Gastrocnemius medialis (tissue), 4 donors: ENCODE measurements around the gene IL5. TPM values are rescaled to one million over a fixed set of nuclear protein-coding genes. Genes with fewer than 3 reads are reported as not detected.

Experiments
- ATAC-seq, 2 donors: fragments of 150-250 bp; one replicate each; pipeline ENCODE4 v1.9.1; 2016
- DNase-seq, 2 donors: peaks; one replicate each; pipeline ENCODE4 v3.0.0-alpha.2; 2019
- H3K27ac ChIP-seq, 4 donors: fragments of 200-600 bp; sonication (generic); 1 replicate in 1 of 4; 2 replicates in 3 of 4; pipeline ENCODE4 v1.5.1; 2016 to 2018; ENCODE audit warnings: mild to moderate bottlenecking in 2 of 4, moderate library complexity in 1 of 4
- H3K27me3 ChIP-seq, 3 donors: fragments of 200-600 bp; sonication (generic) in 2 of 3; 1 replicate in 1 of 3; 2 replicates in 2 of 3; pipeline versions ENCODE4 v1.5.1 to v1.6.0; 2016 to 2019; ENCODE audit warnings: mild to moderate bottlenecking in 1 of 3, moderate library complexity in 1 of 3
- H3K36me3 ChIP-seq, 2 donors: fragments of 200-600 bp; sonication (generic) in 1 of 2; one replicate each; pipeline ENCODE4 v1.5.1; 2017 to 2018
- H3K4me1 ChIP-seq, 2 donors: fragments of 200-600 bp; sonication (generic) in 1 of 2; one replicate each; pipeline ENCODE4 v1.5.1; 2016 to 2017; ENCODE audit warnings: mild to moderate bottlenecking in 2 of 2
- H3K4me3 ChIP-seq, 4 donors: fragments of 200-600 bp; sonication (generic) in 3 of 4; 1 replicate in 1 of 4; 2 replicates in 3 of 4; pipeline ENCODE4 v1.5.1; 2016 to 2019; ENCODE audit warnings: mild to moderate bottlenecking in 2 of 4
- H3K9me3 ChIP-seq, 3 donors: fragments of 200-600 bp; sonication (generic) in 2 of 3; 1 replicate in 1 of 3; 2 replicates in 2 of 3; pipeline ENCODE4 v1.5.1; 2016 to 2019
- CTCF ChIP-seq, 5 experiments: fragments of 450-650 bp in 3 of 5; fragments of 200-600 bp in 2 of 5; sonication (generic) in 2 of 5; IDR thresholded peaks in 4 of 5; conservative IDR thresholded peaks in 1 of 5; 1 replicate in 4 of 5; 2 replicates in 1 of 5; pipeline ENCODE4 v1.5.1; 2016 to 2019; ENCODE audit warnings: antibody characterized with exemption in 5 of 5, mild to moderate bottlenecking in 3 of 5, moderate library complexity in 3 of 5
- POLR2A ChIP-seq, 2 donors: fragments of 450-650 bp; IDR thresholded peaks; one replicate each; pipeline ENCODE4 v1.6.1; 2017; ENCODE audit warnings: antibody characterized with exemption in 2 of 2, mild to moderate bottlenecking in 2 of 2, moderate library complexity in 2 of 2
- in situ Hi-C, 4 donors: fragments of 200-750 bp; cut with MboI; loops; one replicate each; pipeline versions ENCODE4 v1.15.0 to v1.8.0; 2017; ENCODE audit warnings: low sequenced_read_pairs in 4 of 4
- intact Hi-C: fragments of 100-400 bp; cut with DNase I; formaldehyde crosslinking; loops from one replicate; pipeline ENCODE4 v1.15.1; 2023; ENCODE audit warnings: low total_unique reads
- total RNA-seq, 4 donors: library from RNA; depleted of rRNA; stranded (reverse); fragments of >200 nt; gene quantifications; one replicate each; pipeline versions ENCODE4 v1.1.0 to v1.2.3, GENCODE V29; 2016

The IL5 gene
- total RNA-seq, 4 donors from 2014 or later = not detected

DNA sequence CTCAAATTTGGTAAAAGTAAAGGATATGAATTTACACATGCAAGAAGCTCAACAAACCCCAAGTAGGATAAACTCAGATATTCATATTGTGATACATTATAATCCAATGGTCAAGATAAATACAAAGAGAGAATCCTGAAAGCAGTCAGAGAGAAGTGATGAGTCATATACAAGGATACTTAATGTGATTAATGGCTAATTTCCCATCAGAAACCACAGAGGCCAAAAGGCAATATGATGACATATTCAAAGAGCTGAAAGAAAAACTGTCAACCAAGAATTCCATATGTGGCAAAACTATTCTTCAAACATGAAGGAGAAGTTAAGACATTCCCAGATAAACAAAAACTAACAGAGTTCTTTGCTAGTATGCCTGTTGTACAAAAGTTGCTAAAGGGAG, 33.2 kb downstream of the IL5 start:
- intact Hi-C loops (no loop called here), in situ Hi-C loops (loop anchor here in 1 of 4 donors (25.0 kb wide), 1 partner anchor 248 kb away; the partner anchor contains the start of gene PDLIM4)
- H3K36me3 ChIP-seq = no peaks in the 10 kb centered on the region
- TF ChIP-seq CTCF (IDR thresholded peaks at IDR 0.05 in 4 of 5, conservative IDR thresholded peaks at IDR 0.05 in 1 of 5) = no peak
- no peak for TF ChIP-seq POLR2A (IDR thresholded peaks at IDR 0.05)
- no peaks in the 10 kb centered on the region for H3K9me3 ChIP-seq
- no peak for ATAC-seq
- no peaks in the 10 kb centered on the region for H3K4me1 ChIP-seq
- H3K4me3 ChIP-seq = no peak overlapping the region
- no peak overlapping the region for H3K27ac ChIP-seq
- DNase-seq = no peak
- H3K27me3 ChIP-seq = no peaks in the 10 kb centered on the region

DNA sequence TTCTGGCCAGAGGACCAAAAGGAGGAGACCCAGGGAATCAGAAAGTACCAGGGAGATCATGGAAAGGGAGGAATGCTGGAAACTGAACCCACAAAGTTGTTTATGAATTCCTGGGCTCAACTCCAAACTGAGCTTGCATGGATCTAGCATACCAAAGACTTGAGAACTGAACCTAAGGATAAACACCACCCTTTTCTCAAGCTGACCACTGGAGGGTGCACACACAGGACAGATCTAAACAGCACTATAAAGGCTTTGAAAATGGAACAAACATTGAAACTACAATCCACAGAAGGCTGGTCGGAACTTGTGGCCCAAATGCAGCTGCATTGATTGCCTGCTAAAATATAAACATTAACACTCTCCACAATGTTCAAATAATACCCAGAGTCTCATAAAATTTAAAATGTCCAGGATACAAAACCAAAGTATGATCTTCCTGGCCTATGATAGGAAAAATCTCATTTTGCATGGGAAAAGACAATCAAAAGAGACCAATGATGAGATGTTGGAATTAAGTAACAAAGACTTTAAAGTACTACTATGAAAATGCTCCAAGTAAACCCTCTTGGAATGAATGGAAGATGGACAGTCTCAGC, 37.1 kb downstream of the IL5 start:
- no peaks in the 10 kb centered on the region for H3K9me3 ChIP-seq
- peaks cover 0 to 2% of the 10 kb centered on the region in 2 donors for H3K4me1 ChIP-seq
- TF ChIP-seq POLR2A (IDR thresholded peaks at IDR 0.05) (no peak), CTCF (IDR thresholded peaks at IDR 0.05 in 4 of 5, conservative IDR thresholded peaks at IDR 0.05 in 1 of 5) (no peak)
- H3K27ac ChIP-seq = no peak overlapping the region
- ATAC-seq = no peak
- in situ Hi-C loops (loop anchor here in 2 of 4 donors (10.0 to 25.0 kb wide), 3 partner anchors 121 to 244 kb away; partner anchors contain the start of gene PDLIM4 (in 1 of the 2)), intact Hi-C loops (no loop called here)
- H3K27me3 ChIP-seq = no peaks in the 10 kb centered on the region
- no peaks in the 10 kb centered on the region for H3K36me3 ChIP-seq
- no peak overlapping the region for H3K4me3 ChIP-seq
- no peak for DNase-seq

- Histone ChIP-seq H3K27me3 (no peaks in the 10 kb centered on the region), H3K4me1 (peaks cover 0 to 6% of the 10 kb centered on the region in 2 donors), H3K36me3 (no peaks in the 10 kb centered on the region), H3K27ac (no peak overlapping the region), H3K9me3 (no peaks in the 10 kb centered on the region), H3K4me3 (no peak overlapping the region)
- DNase-seq = no peak
- ATAC-seq = no peak
- in situ Hi-C loops = loop anchor here in 2 of 4 donors (10.0 to 25.0 kb wide), 3 partner anchors 121 to 243 kb away; partner anchors contain the start of gene PDLIM4 (in 1 of the 2)
- TF ChIP-seq POLR2A (IDR thresholded peaks at IDR 0.05) (no peak), CTCF (IDR thresholded peaks at IDR 0.05 in 4 of 5, conservative IDR thresholded peaks at IDR 0.05 in 1 of 5) (no peak)
- intact Hi-C loops = no loop called here
Observed at GRCh38 chr5:132505641-132506040, 37.7 kb downstream of the IL5 start.

DNA sequence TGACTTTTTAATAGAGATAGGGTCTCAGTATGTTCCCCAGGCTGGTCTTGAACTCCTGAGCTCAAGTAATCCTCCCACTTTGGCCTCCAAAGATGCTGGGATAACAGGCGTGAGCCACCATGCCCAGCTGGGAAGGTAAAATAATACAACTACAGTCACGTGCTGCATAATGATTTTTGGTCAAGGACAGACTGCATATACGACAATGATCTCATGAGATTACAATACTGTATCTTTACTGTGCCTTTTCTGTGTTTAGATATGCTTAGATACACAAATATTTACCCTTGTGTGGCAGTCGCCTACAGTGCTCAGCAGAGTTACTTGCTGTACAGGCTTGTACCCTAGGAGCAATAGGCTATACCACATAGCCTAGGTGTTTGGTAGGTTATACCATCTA, 38.6 kb downstream of the IL5 start:
- H3K9me3 ChIP-seq = no peaks in the 10 kb centered on the region
- H3K4me1 ChIP-seq = peaks cover 0 to 6% of the 10 kb centered on the region in 2 donors
- H3K27me3 ChIP-seq = no peaks in the 10 kb centered on the region
- no peak overlapping the region for H3K4me3 ChIP-seq
- no peaks in the 10 kb centered on the region for H3K36me3 ChIP-seq
- TF ChIP-seq POLR2A (IDR thresholded peaks at IDR 0.05) (no peak), CTCF (IDR thresholded peaks at IDR 0.05 in 4 of 5, conservative IDR thresholded peaks at IDR 0.05 in 1 of 5) (no peak)
- in situ Hi-C loops (loop anchor here (5.0 to 25.0 kb wide), 5 partner anchors 117 to 242 kb away; partner anchors contain the start of gene PDLIM4 (in 1 of the 4)), intact Hi-C loops (no loop called here)
- no peak overlapping the region for H3K27ac ChIP-seq
- DNase-seq = no peak
- no peak for ATAC-seq
